HG03439 (cell line): ENCODE results near the gene NXNL1.

Experiments used
- ATAC-seq: cut with Tn5 transposase; IDR thresholded peaks from one replicate; pipeline ENCODE4 v1.9.1; 2021; ENCODE audit warnings: mild to moderate bottlenecking, moderate library complexity; ENCODE audit not compliant: unreplicated experiment

The NXNL1 gene

GRCh38 chr19:17421942-17422341 lies 38.8 kb downstream of the NXNL1 start:
- no peak for ATAC-seq

GRCh38 chr19:17420475-17420924 lies 40.2 kb downstream of the NXNL1 start:
- ATAC-seq = peak; percentile 5

- ATAC-seq = peak; percentile 92
Measured at GRCh38 chr19:17419621-17420474, 40.9 kb downstream of the NXNL1 start, which contains the start of gene MVB12A. MVB12A (plus strand) TSS chr19:17420047; CDS start chr19:17420136, 89 bp downstream.

DNA sequence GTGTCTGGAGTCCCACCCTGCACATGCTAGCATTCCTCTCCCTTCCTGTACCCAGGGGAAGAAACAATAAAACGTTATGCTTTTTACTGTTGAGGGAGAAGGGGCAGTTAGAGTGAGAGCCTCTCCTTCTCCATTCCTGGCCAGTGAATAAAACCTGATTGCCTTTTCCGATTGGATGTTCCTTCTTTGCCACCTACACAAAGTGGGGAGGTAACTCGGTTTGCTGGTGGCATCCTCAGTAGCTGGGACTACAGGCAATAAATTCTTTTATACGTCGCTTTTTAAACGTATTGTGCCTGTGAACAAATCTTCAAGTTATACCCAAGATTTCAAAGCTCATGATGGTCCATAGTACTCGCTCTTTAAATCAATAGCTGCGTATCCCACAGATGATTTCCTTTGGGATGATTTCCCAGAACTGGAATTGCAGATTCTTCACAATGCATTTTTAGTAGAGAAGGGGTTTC lies 41.5 kb downstream of the NXNL1 start:
- no peak for ATAC-seq

GRCh38 chr19:17418710-17419109 lies 42.0 kb downstream of the NXNL1 start:
- ATAC-seq = no peak

GRCh38 chr19:17415121-17415520 lies 45.6 kb downstream of the NXNL1 start:
- no peak for ATAC-seq

DNA sequence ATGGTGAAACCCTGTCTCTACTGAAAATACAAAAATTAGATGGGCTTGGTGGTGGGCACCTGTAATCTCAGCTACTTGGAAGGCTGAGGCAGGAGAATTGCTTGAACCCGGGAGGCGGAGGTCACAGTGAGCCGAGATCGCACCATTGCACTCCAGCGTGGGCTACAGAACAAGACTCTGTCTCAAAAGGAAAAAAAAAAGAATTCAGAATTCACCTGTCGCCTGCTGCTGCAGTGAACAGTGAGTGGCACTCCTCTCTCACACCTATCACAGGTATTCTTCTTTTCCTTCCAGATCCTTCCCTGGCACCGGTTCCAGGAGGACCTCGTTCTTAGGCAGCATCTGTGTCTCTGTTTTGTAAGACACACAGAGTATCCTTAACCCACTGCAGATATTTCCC lies 46.6 kb downstream of the NXNL1 start:
- no peak for ATAC-seq

GRCh38 chr19:17411801-17412200 lies 48.9 kb downstream of the NXNL1 start:
- no peak for ATAC-seq

GRCh38 chr19:17409990-17410389 lies 50.7 kb downstream of the NXNL1 start:
- no peak for ATAC-seq

DNA sequence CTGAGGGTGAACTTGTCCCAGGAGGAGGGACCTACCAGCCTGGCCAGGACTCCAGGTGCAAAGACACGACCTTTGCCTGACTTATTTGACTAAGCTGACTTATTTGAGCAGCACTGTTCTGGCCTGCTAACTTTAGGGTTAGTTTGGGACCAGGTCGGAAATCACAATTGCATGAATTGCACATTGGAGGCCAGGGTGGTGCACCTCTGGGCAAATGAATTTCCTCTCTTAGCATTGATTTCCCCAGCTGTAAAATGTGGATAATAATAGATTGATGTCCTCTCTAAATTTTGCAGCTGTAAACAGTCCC lies 53.9 kb downstream of the NXNL1 start:
- ATAC-seq = no peak

GRCh38 chr19:17406046-17406886 lies 54.5 kb downstream of the NXNL1 start:
- ATAC-seq = no peak
